Esophagus squamous epithelium (tissue), 5 donors: ENCODE results near the gene FOXD3. TPM values are rescaled to one million over a fixed set of nuclear protein-coding genes. Genes with fewer than 3 reads are reported as not detected.

ENCODE experiments used
- DNase-seq: peaks from one replicate; lab custom pipeline; 2025; lab: John Stamatoyannopoulos, UW
- H3K27ac ChIP-seq, 4 donors: fragments of 200-600 bp; sonication (generic); one replicate each; pipeline ENCODE4 v1.5.1; 2016 to 2019; ENCODE audit warnings: mild to moderate bottlenecking in 1 of 4
- H3K27me3 ChIP-seq, 4 donors: fragments of 200-600 bp; sonication (generic); 1 replicate in 3 of 4; 2 replicates in 1 of 4; pipeline versions ENCODE4 v1.5.1 to v1.6.0; 2017 to 2021; ENCODE audit warnings: antibody characterized with exemption in 1 of 4
- H3K36me3 ChIP-seq, 3 donors: fragments of 200-600 bp; sonication (generic); one replicate each; pipeline ENCODE4 v1.5.1; 2016 to 2019
- H3K4me1 ChIP-seq, 3 donors: fragments of 200-600 bp; sonication (generic); one replicate each; pipeline ENCODE4 v1.5.1; 2017 to 2019
- H3K4me3 ChIP-seq, 4 donors: fragments of 200-600 bp; sonication (generic); 1 replicate in 3 of 4; 2 replicates in 1 of 4; pipeline ENCODE4 v1.5.1; 2016 to 2019; ENCODE audit warnings: mild to moderate bottlenecking in 2 of 4, moderate library complexity in 1 of 4
- H3K9me3 ChIP-seq, 3 donors: fragments of 200-600 bp; sonication (generic); one replicate each; pipeline ENCODE4 v1.5.1; 2016 to 2019
- POLR2A ChIP-seq, 4 donors: fragments of 450-650 bp; IDR thresholded peaks; one replicate each; pipeline ENCODE4 v1.6.1; 2017; ENCODE audit warnings: antibody characterized with exemption in 4 of 4, mild to moderate bottlenecking in 4 of 4, moderate library complexity in 3 of 4
- WGBS, 2 donors: methylation state at CpG; one replicate each; pipeline ENCODE4 v1.1.5; 2018; 5-methylcytosine and 5-hydroxymethylcytosine counted together
- intact Hi-C: fragments of 100-400 bp; cut with DNase I; formaldehyde crosslinking; loops from one replicate; pipeline ENCODE4 v1.15.0; 2022
- total RNA-seq, 4 donors: library from RNA; depleted of rRNA; stranded (reverse); fragments of >200 nt; gene quantifications; one replicate each; pipeline ENCODE4 v1.1.0, GENCODE V29; 2016
- TF ChIP-seq, protein P1 (sequence below), 6 experiments: fragments of 450-650 bp in 4 of 6; fragments of 200-600 bp in 2 of 6; sonication (generic) in 2 of 6; IDR thresholded peaks; one replicate each; pipeline ENCODE4 v1.5.1; 2016 to 2019; ENCODE audit warnings: antibody characterized with exemption in 6 of 6, mild to moderate bottlenecking in 4 of 6, moderate library complexity in 4 of 6
- donor health status: DM: yes; HTN: yes; CAD: no.

The FOXD3 gene
- total RNA-seq, 4 donors from 2014 or later = 0.76 TPM; not detected in 3

DNA sequence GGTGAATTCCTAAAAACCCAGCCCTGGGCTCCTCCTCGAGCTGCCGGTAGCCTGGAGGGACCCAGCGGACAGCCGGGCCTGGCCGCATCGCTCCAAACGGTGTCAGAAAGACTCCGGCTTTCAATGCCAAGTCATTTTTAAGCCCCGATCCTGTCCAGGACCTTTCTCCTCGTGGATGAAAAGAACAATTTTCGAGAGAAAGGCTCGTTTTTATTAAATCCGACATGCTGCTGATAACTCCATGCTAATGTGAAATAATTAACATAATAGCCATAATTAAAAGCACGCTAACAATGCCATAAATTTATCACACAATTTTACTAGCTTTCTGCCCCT is 4.6 kb upstream of the FOXD3 start:
- H3K4me3 ChIP-seq = peak overlapping the region in 3 of 4 donors; percentile 47 to 66 (median 58)
- H3K27me3 ChIP-seq = peaks cover 19 to 98% (median 53%) of the 10 kb centered on the region in 4 donors
- H3K36me3 ChIP-seq = no peaks in the 10 kb centered on the region
- H3K4me1 ChIP-seq = peaks cover 16 to 57% (median 21%) of the 10 kb centered on the region in 3 donors
- no peak for DNase-seq
- TF ChIP-seq, protein P1, sequence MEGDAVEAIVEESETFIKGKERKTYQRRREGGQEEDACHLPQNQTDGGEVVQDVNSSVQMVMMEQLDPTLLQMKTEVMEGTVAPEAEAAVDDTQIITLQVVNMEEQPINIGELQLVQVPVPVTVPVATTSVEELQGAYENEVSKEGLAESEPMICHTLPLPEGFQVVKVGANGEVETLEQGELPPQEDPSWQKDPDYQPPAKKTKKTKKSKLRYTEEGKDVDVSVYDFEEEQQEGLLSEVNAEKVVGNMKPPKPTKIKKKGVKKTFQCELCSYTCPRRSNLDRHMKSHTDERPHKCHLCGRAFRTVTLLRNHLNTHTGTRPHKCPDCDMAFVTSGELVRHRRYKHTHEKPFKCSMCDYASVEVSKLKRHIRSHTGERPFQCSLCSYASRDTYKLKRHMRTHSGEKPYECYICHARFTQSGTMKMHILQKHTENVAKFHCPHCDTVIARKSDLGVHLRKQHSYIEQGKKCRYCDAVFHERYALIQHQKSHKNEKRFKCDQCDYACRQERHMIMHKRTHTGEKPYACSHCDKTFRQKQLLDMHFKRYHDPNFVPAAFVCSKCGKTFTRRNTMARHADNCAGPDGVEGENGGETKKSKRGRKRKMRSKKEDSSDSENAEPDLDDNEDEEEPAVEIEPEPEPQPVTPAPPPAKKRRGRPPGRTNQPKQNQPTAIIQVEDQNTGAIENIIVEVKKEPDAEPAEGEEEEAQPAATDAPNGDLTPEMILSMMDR (IDR thresholded peaks at IDR 0.05) = no peak
- peaks cover 0 to 9% (median 0%) of the 10 kb centered on the region in 3 donors for H3K9me3 ChIP-seq
- peak overlapping the region in 1 of 4 donors; percentile 6 for H3K27ac ChIP-seq
- intact Hi-C loops = loop anchor here (5.0 to 10.0 kb wide), 2 partner anchors 125 to 207 kb away; partner anchors contain the start of genes EFCAB7 and ITGB3BP
- WGBS, 2 donors = 7 to 8% methylated on average over 14 of the region's 14 CpGs

- Histone ChIP-seq H3K27me3 (peaks cover 25 to 100% (median 55%) of the 10 kb centered on the region in 4 donors), H3K4me3 (peak overlapping the region in 1 of 4 donors; percentile 66), H3K36me3 (no peaks in the 10 kb centered on the region), H3K9me3 (peaks cover 0 to 9% (median 0%) of the 10 kb centered on the region in 3 donors), H3K4me1 (peaks cover 19 to 63% (median 27%) of the 10 kb centered on the region in 3 donors), H3K27ac (no peak overlapping the region)
- TF ChIP-seq, protein P1 (IDR thresholded peaks at IDR 0.05) = no peak
- TF ChIP-seq POLR2A (IDR thresholded peaks at IDR 0.05) = no peak
- WGBS, 2 donors = 32 to 35% methylated on average over 25 to 28 of the region's 28 CpGs
- intact Hi-C loops = loop anchor here (5.0 to 10.0 kb wide), 2 partner anchors 124 to 206 kb away; partner anchors contain the start of genes EFCAB7 and ITGB3BP
- no peak for DNase-seq
Observed at GRCh38 chr1:63318201-63318979, 4.0 kb upstream of the FOXD3 start.

DNA sequence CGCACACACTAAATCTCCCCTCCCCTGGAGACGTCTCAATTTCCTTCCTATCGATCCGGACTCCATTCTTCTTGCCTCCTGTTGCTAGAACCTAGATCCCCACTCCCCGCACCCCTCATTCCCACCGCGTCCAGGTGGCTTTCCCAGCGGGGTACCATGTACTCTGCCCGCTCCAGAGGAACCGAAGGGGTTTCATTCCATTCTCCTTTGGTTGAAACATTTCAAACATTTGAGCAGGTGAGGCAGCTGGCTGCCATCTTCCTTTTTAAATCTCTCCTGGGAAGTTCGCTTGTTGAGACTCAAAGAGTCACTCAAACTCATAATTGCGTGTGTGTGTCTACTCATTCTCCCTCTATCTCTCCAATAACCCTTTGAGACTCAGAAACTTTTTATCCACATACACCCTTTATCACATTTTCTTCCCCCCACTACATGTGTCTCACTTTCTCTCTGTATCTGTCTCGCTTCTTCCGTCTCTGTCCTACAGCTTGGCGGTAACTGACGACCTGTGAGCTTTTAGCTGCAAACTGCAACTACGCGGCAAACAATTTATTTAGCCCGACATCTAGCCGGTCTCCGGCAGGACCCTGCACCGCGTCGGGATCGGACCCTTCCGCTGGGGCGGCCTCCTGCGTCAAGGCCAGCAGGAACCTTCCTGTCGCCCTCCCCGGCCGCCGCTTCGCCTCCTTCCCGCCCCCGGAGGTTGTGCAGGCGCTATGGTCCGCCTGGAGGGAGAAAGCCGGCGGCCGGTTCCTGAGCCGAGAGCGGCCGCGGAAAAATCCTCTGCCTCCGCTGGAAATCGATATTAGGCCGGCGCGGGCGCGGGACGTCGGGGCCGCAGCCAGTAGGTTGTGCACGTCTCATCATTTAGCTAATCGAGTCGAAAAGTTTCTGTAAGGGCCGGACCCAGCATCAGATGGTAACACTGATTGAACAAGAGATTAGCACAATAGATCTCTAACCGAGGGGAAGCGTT is 3.0 kb upstream of the FOXD3 start:
- peaks cover 23 to 73% (median 36%) of the 10 kb centered on the region in 3 donors for H3K4me1 ChIP-seq
- H3K9me3 ChIP-seq = peaks cover 0 to 9% (median 0%) of the 10 kb centered on the region in 3 donors
- peaks cover 30 to 100% (median 58%) of the 10 kb centered on the region in 4 donors for H3K27me3 ChIP-seq
- no peak for DNase-seq
- 20 to 31% methylated on average over 22 to 33 of the region's 60 CpGs for WGBS, 2 donors
- intact Hi-C loops = loop anchor here (5.0 to 10.0 kb wide), 2 partner anchors 123 to 205 kb away; partner anchors contain the start of genes EFCAB7 and ITGB3BP
- TF ChIP-seq POLR2A (IDR thresholded peaks at IDR 0.05) = no peak
- TF ChIP-seq, protein P1 (IDR thresholded peaks at IDR 0.05) = no peak
- peak overlapping the region in 1 of 4 donors; percentile 14 for H3K4me3 ChIP-seq
- no peaks in the 10 kb centered on the region for H3K36me3 ChIP-seq
- H3K27ac ChIP-seq = no peak overlapping the region

DNA sequence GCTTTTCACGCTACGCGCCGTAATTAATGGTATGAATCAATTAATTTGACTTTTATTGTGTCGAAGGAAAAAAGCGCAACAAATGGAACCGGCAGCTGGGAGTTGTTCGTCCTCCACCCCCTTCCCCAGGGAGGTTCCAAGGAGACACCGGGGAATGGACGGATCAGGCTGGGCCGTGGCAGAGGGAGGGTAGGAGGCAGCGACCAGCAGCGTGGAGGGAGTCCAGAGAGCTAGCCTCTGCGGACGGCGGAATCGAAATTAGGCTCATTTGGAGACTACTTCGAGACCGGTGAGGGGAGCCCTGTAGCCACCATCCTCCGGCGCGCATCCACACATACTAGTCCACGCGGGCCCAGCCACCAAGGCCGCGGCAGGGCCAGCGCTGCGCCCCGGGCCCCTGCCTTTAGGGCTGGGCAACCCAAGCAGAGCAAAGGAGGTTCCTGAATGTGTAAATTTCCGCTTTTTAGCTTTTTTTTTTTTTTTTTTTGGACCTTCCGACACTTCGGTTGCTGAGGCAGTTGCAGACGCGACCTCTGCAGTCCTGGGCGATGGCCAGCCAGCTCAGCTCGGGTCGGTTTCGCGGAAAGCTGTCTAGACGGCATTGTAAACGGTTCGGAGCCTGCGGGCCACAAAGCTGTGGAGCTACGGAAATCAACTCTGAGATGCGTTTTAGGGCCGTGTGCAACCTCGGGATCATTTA is 2.2 kb upstream of the FOXD3 start:
- peak overlapping the region in 1 of 4 donors; percentile 14 for H3K4me3 ChIP-seq

More for the DNA sequence above, 2.2 kb upstream of the FOXD3 start:
- H3K9me3 ChIP-seq = peaks cover 0 to 9% (median 0%) of the 10 kb centered on the region in 3 donors
- TF ChIP-seq, protein P1 (IDR thresholded peaks at IDR 0.05) = no peak
- TF ChIP-seq POLR2A (IDR thresholded peaks at IDR 0.05) = no peak
- DNase-seq = no peak
- H3K36me3 ChIP-seq = no peaks in the 10 kb centered on the region
- intact Hi-C loops = no loop called here
- peaks cover 25 to 76% (median 37%) of the 10 kb centered on the region in 3 donors for H3K4me1 ChIP-seq
- H3K27me3 ChIP-seq = peaks cover 31 to 100% (median 67%) of the 10 kb centered on the region in 4 donors
- no peak overlapping the region for H3K27ac ChIP-seq
- 15 to 24% methylated on average over 35 of the region's 47 CpGs for whole genome bisulfite sequencing, 2 donors
